Activated naive CD4-positive, alpha-beta T cell treated with anti-CD3 and anti-CD28 coated beads for 36 hours (primary cell): ENCODE data around the gene EML4. TPM values are rescaled to one million over a fixed set of nuclear protein-coding genes. Genes with fewer than 3 reads are reported as not detected.
A peak's percentile ranks its signal among the peaks of the same experiment; 100 is the strongest.

Experiments
- CTCF ChIA-PET: fragments of 350-600 bp; sonication (Branson Sonifier 250); formaldehyde crosslinking; loops from one replicate; lab custom pipeline; 2021; ENCODE audit warnings: antibody characterized with exemption; lab: Charles Lee
- DNase-seq: peaks from one replicate; pipeline ENCODE4 v3.0.0-alpha.2; 2020
- H3K27ac Mint-ChIP-seq: one replicate; pipeline ENCODE4 v1.8.0; 2021; ENCODE audit warnings: mild to moderate bottlenecking, mixed read lengths
- H3K27me3 Mint-ChIP-seq: one replicate; pipeline ENCODE4 v1.8.0; 2021; ENCODE audit warnings: low read depth, mixed read lengths
- H3K36me3 Mint-ChIP-seq: one replicate; pipeline ENCODE4 v1.8.0; 2021; ENCODE audit warnings: low read depth, mixed read lengths
- H3K4me1 Mint-ChIP-seq: one replicate; pipeline ENCODE4 v1.8.0; 2021; ENCODE audit warnings: low read depth, mixed read lengths
- H3K4me3 Mint-ChIP-seq: one replicate; pipeline ENCODE4 v1.8.0; 2021; ENCODE audit warnings: mild to moderate bottlenecking, moderate library complexity, mixed read lengths
- H3K9me3 Mint-ChIP-seq: one replicate; pipeline ENCODE4 v1.8.0; 2021; ENCODE audit warnings: mixed read lengths
- intact Hi-C: fragments of 100-400 bp; cut with micrococcal nuclease; formaldehyde crosslinking; loops from one replicate; pipeline ENCODE4 v1.15.1; 2023
- total RNA-seq, 2 experiments: library from RNA; stranded (reverse); gene quantifications; one replicate each; pipeline ENCODE4 v1.2.3, GENCODE V29; 2021

Gene EML4
- total RNA-seq, 2 experiments from 2014 or later, result 65.8 to 65.9 TPM

GRCh38 chr2:42336361-42336965, 167.3 kb downstream of the EML4 start:
- intact Hi-C loops, result no loop called here
- H3K27me3 Mint-ChIP-seq, result no peaks in the 10 kb centered on the region
- CTCF ChIA-PET, result no interaction called here
- no peak overlapping the region for H3K4me3 Mint-ChIP-seq
- no peak overlapping the region for H3K27ac Mint-ChIP-seq
- H3K9me3 Mint-ChIP-seq, result peaks cover 12% of the 10 kb centered on the region
- H3K4me1 Mint-ChIP-seq, result peaks cover 5% of the 10 kb centered on the region
- no peak for DNase-seq
- H3K36me3 Mint-ChIP-seq, result peaks cover 72% of the 10 kb centered on the region

- Mint-ChIP-seq H3K27me3 (no peaks in the 10 kb centered on the region), H3K9me3 (peaks cover 12% of the 10 kb centered on the region), H3K4me3 (no peak overlapping the region), H3K27ac (no peak overlapping the region), H3K4me1 (peaks cover 10% of the 10 kb centered on the region), H3K36me3 (peaks cover 69% of the 10 kb centered on the region)
- DNase-seq, result no peak
- CTCF ChIA-PET, result interaction anchor here (0.6 kb wide), 1 partner anchor 9 kb away, joined by 3 read pairs; no protein-coding TSS in a partner anchor
- intact Hi-C loops, result no loop called here
These were observed 168.2 kb downstream of the EML4 start for GRCh38 chr2:42337356-42337820.

DNA sequence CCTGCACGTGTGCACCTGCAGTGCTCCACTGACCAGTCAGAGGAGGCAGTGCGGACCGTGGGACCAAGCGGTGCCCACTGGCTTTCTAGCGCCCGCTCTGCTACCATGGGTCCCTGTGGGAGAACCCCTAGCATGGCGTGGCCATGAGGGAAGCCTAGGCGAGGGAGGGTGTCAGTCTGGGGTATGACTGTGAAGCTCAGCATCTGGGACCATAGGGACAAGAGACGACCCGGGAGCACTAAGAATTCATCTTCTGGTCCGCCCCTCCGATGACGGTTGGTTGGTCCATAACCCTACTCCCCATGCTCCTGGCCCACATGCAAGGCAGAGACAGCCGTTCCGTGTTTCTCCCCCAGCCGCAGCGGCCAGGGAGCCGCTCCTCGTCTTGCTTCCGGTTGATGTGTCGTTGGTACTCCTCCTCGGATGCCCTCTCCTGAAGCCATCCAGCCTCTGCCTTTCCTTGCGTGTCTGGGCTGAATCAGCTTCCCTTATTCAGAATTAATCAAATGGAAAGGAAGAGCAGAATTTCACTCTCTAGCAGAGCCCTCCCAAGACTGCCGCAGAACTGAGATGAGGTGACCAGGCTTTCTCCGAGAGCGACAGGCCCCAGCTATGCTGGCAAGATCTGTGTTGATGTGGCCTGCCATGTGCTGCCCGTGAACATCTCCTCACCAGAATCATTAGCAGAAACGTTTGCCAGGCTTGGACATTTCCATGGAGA, 168.9 kb downstream of the EML4 start:
- Mint-ChIP-seq H3K36me3 (peaks cover 65% of the 10 kb centered on the region), H3K4me1 (peaks cover 16% of the 10 kb centered on the region), H3K4me3 (no peak overlapping the region), H3K27ac (no peak overlapping the region), H3K9me3 (peaks cover 12% of the 10 kb centered on the region), H3K27me3 (no peaks in the 10 kb centered on the region)
- DNase-seq, result no peak
- intact Hi-C loops, result no loop called here
- CTCF ChIA-PET, result interaction anchor here (0.6 kb wide), 1 partner anchor 9 kb away, joined by 3 read pairs; no protein-coding TSS in a partner anchor

- no peak for DNase-seq
- intact Hi-C loops, result no loop called here
- Mint-ChIP-seq H3K4me1 (peaks cover 18% of the 10 kb centered on the region), H3K36me3 (peaks cover 58% of the 10 kb centered on the region), H3K27me3 (no peaks in the 10 kb centered on the region), H3K9me3 (peaks cover 12% of the 10 kb centered on the region), H3K4me3 (no peak overlapping the region), H3K27ac (no peak overlapping the region)
- CTCF ChIA-PET, result interaction anchor here (1.1 kb wide), 1 partner anchor 251 kb away, joined by 3 read pairs; no protein-coding TSS in a partner anchor
These were observed 169.5 kb downstream of the EML4 start for GRCh38 chr2:42338567-42339190.

GRCh38 chr2:42339191-42339912, 170.2 kb downstream of the EML4 start:
- no peak overlapping the region for H3K4me3 Mint-ChIP-seq
- CTCF ChIA-PET, result interaction anchor here (0.5 to 1.1 kb wide), 2 partner anchors 252 to 466 kb away, joined by 3 read pairs; no protein-coding TSS in a partner anchor
- peaks cover 57% of the 10 kb centered on the region for H3K36me3 Mint-ChIP-seq
- no peak for DNase-seq
- H3K27ac Mint-ChIP-seq, result no peak overlapping the region
- no peaks in the 10 kb centered on the region for H3K27me3 Mint-ChIP-seq
- peaks cover 18% of the 10 kb centered on the region for H3K4me1 Mint-ChIP-seq
- intact Hi-C loops, result no loop called here
- peaks cover 12% of the 10 kb centered on the region for H3K9me3 Mint-ChIP-seq

DNA sequence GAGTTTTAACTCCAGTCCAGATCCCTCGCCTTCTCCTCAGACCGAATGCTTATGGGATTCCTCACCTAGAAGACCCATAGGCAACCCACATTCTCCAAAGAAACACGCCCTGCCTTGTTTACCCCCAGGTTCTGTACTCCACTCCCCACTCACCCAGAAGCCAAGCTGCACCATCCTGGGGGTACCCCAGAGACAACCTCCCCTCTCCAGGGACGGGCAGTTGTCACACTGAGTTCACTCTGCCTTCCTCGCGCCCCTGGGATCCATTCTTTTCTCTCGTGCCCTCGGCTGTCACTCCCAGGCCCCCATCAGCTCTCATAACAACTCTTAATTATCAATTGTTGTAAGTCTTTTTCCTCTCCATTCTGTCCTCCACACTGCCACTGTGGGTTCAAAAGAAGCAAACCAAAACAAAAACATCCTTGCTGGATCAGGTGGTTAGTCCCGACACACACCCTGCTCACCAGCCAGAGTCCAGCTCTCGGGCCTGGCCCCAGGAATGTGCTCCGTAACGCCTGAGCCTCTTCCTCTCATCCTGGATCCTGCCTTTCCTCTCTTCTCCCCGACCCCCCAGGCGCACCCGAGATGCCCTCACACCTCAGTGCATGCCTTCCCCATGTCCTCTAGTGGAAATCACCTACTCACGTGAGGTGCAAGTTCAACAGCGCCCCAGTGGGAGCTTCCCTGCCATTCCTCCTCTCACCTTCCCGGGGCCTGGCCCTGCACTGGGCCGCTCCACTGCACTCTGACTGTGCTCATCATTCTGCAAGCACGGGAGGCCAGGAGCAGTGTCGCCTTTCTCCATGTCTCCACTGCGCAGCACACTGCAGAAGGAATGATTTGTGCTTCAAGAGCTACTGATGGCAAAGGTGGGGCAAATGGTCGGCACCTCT, 171.1 kb downstream of the EML4 start:
- no peak for DNase-seq
- no peak overlapping the region for H3K4me3 Mint-ChIP-seq
- no peaks in the 10 kb centered on the region for H3K27me3 Mint-ChIP-seq
- CTCF ChIA-PET, result interaction anchor here (1.9 kb wide), 1 partner anchor 12 kb away, joined by 9 read pairs; no protein-coding TSS in a partner anchor
- peak overlapping the region; percentile 8 for H3K27ac Mint-ChIP-seq
- intact Hi-C loops, result no loop called here
- peaks cover 12% of the 10 kb centered on the region for H3K9me3 Mint-ChIP-seq
- peaks cover 18% of the 10 kb centered on the region for H3K4me1 Mint-ChIP-seq
- H3K36me3 Mint-ChIP-seq, result peaks cover 57% of the 10 kb centered on the region

- CTCF ChIA-PET, result interaction anchor here (1.9 kb wide), 1 partner anchor 12 kb away, joined by 9 read pairs; no protein-coding TSS in a partner anchor
- H3K27me3 Mint-ChIP-seq, result no peaks in the 10 kb centered on the region
- H3K27ac Mint-ChIP-seq, result peak overlapping the region; percentile 24
- H3K9me3 Mint-ChIP-seq, result peaks cover 12% of the 10 kb centered on the region
- H3K4me1 Mint-ChIP-seq, result peaks cover 18% of the 10 kb centered on the region
- intact Hi-C loops, result no loop called here
- DNase-seq, result no peak
- peaks cover 57% of the 10 kb centered on the region for H3K36me3 Mint-ChIP-seq
- H3K4me3 Mint-ChIP-seq, result no peak overlapping the region
These were observed 171.9 kb downstream of the EML4 start for GRCh38 chr2:42340938-42341636.

GRCh38 chr2:42342061-42342794, 173.1 kb downstream of the EML4 start:
- DNase-seq, result no peak
- no peak overlapping the region for H3K4me3 Mint-ChIP-seq
- H3K27me3 Mint-ChIP-seq, result no peaks in the 10 kb centered on the region
- CTCF ChIA-PET, result interaction anchor here (1.9 kb wide), 1 partner anchor 14 kb away, joined by 9 read pairs; no protein-coding TSS in a partner anchor
- H3K9me3 Mint-ChIP-seq, result peaks cover 10% of the 10 kb centered on the region
- peak overlapping the region; percentile 25 for H3K27ac Mint-ChIP-seq
- peaks cover 51% of the 10 kb centered on the region for H3K36me3 Mint-ChIP-seq
- H3K4me1 Mint-ChIP-seq, result peaks cover 18% of the 10 kb centered on the region
- intact Hi-C loops, result no loop called here

GRCh38 chr2:42342795-42343241, 173.7 kb downstream of the EML4 start:
- no peak overlapping the region for H3K27ac Mint-ChIP-seq
- H3K4me1 Mint-ChIP-seq, result peaks cover 18% of the 10 kb centered on the region
- intact Hi-C loops, result no loop called here
- H3K36me3 Mint-ChIP-seq, result peaks cover 48% of the 10 kb centered on the region
- no peak overlapping the region for H3K4me3 Mint-ChIP-seq
- no peaks in the 10 kb centered on the region for H3K27me3 Mint-ChIP-seq
- no peak for DNase-seq
- CTCF ChIA-PET, result interaction anchor here (1.3 kb wide), 1 partner anchor 473 kb away, joined by 3 read pairs; no protein-coding TSS in a partner anchor
- H3K9me3 Mint-ChIP-seq, result peaks cover 7% of the 10 kb centered on the region

DNA sequence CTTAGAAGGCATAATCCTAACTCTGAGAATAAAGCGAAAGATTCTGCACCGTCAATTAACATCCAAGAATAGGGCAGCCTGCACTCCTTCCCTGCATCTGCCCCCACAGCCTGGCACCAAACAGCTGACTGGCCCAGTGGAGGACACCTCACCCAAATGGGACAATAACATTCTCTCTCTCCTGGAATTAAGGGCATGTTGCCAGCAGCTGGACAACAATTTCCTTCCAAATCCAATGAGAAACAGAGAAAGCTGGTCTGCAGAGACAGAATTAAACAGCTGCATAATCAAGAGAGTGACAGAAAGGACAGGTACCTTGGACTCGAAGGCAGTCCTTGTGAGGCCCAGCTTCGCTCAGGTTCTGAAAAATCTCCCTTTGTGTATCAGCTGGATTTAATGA, 176.8 kb downstream of the EML4 start:
- H3K4me1 Mint-ChIP-seq, result peaks cover 20% of the 10 kb centered on the region
- no peaks in the 10 kb centered on the region for H3K27me3 Mint-ChIP-seq
- H3K36me3 Mint-ChIP-seq, result peaks cover 42% of the 10 kb centered on the region
- no peaks in the 10 kb centered on the region for H3K9me3 Mint-ChIP-seq
- CTCF ChIA-PET, result interaction anchor here (1.2 kb wide), 1 partner anchor 251 kb away, joined by 4 read pairs; no protein-coding TSS in a partner anchor
- H3K27ac Mint-ChIP-seq, result no peak overlapping the region
- H3K4me3 Mint-ChIP-seq, result no peak overlapping the region
- intact Hi-C loops, result no loop called here
- DNase-seq, result no peak
